ENCODE measurements around the gene ZNF324. TPM values are rescaled to one million over a fixed set of nuclear protein-coding genes. Genes with fewer than 3 reads are reported as not detected.

ZNF324 gene
- total and polyA plus RNA-seq, 2 of the 13 experiments (the other 11 are each of a cell fraction or from before 2014, with no cell fraction given) = 1.1 to 4.7 TPM

DNA sequence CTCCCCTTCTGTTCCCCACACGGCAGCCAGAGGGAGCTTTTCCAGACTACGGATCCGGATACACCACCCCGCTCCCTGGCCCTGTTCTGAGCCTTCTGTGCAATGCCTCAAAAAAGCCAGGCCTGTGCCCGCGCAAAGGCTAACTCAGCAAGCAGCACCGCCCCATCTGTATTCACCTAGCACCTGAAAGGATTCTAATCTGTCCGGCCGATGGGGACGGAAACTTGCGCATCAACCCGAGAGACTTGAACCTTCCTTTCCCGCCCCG is 52.1 kb downstream of the ZNF324 start (continued):
- TF ChIP-seq, protein P1, sequence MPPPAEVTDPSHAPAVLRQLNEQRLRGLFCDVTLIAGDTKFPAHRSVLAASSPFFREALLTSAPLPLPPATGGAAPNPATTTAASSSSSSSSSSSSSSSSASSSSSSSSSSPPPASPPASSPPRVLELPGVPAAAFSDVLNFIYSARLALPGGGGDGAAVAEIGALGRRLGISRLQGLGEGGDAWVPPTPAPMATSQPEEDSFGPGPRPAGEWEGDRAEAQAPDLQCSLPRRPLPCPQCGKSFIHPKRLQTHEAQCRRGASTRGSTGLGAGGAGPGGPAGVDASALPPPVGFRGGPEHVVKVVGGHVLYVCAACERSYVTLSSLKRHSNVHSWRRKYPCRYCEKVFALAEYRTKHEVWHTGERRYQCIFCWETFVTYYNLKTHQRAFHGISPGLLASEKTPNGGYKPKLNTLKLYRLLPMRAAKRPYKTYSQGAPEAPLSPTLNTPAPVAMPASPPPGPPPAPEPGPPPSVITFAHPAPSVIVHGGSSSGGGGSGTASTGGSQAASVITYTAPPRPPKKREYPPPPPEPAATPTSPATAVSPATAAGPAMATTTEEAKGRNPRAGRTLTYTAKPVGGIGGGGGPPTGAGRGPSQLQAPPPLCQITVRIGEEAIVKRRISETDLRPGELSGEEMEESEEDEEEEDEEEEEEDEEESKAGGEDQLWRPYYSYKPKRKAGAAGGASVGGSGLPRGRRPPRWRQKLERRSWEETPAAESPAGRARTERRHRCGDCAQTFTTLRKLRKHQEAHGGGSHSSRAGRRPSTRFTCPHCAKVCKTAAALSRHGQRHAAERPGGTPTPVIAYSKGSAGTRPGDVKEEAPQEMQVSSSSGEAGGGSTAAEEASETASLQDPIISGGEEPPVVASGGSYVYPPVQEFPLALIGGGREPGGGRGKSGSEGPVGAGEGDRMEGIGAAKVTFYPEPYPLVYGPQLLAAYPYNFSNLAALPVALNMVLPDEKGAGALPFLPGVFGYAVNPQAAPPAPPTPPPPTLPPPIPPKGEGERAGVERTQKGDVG (CRISPR knock-in tag; IDR thresholded peaks at IDR 0.05; ENCODE audit: borderline replicate concordance) = no peak
- TF ChIP-seq, protein P2, sequence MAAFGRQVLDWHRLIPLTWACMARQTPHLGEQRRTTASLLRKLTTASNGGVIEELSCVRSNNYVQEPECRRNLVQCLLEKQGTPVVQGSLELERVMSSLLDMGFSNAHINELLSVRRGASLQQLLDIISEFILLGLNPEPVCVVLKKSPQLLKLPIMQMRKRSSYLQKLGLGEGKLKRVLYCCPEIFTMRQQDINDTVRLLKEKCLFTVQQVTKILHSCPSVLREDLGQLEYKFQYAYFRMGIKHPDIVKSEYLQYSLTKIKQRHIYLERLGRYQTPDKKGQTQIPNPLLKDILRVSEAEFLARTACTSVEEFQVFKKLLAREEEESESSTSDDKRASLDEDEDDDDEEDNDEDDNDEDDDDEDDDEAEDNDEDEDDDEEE (CRISPR knock-in tag; IDR thresholded peaks at IDR 0.05) = no peak
- no peak for TF ChIP-seq TOPORS (CRISPR knock-in tag; IDR thresholded peaks at IDR 0.05)
- 0 out of 2 replicates have a peak, but pooled peaks have one; percentile 13 for TF ChIP-seq ZNF296 (CRISPR knock-in tag; conservative IDR thresholded peaks at IDR 0.05)
- TF ChIP-seq ESRRA (CRISPR knock-in tag; IDR thresholded peaks at IDR 0.05; ENCODE audit: low read depth) = no peak
- no peak for TF ChIP-seq TBL1XR1 (IDR thresholded peaks at IDR 0.05; ENCODE audit: borderline replicate concordance, low read length, partially characterized antibody)
- TF ChIP-seq, protein P3, sequence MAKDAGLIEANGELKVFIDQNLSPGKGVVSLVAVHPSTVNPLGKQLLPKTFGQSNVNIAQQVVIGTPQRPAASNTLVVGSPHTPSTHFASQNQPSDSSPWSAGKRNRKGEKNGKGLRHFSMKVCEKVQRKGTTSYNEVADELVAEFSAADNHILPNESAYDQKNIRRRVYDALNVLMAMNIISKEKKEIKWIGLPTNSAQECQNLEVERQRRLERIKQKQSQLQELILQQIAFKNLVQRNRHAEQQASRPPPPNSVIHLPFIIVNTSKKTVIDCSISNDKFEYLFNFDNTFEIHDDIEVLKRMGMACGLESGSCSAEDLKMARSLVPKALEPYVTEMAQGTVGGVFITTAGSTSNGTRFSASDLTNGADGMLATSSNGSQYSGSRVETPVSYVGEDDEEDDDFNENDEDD (CRISPR knock-in tag; IDR thresholded peaks at IDR 0.05; ENCODE audit: borderline replicate concordance) = peak; percentile 52; the same call in 1 of the 2 replicates
- 0 out of 2 replicates have a peak, but pooled peaks have one; percentile 15 for TF ChIP-seq POLR2G (IDR thresholded peaks at IDR 0.05; ENCODE audit: low read depth, low read length)
- TF ChIP-seq, protein P4, sequence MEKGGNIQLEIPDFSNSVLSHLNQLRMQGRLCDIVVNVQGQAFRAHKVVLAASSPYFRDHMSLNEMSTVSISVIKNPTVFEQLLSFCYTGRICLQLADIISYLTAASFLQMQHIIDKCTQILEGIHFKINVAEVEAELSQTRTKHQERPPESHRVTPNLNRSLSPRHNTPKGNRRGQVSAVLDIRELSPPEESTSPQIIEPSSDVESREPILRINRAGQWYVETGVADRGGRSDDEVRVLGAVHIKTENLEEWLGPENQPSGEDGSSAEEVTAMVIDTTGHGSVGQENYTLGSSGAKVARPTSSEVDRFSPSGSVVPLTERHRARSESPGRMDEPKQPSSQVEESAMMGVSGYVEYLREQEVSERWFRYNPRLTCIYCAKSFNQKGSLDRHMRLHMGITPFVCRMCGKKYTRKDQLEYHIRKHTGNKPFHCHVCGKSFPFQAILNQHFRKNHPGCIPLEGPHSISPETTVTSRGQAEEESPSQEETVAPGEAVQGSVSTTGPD (CRISPR knock-in tag; IDR thresholded peaks at IDR 0.05) = no peak
- TF ChIP-seq KAT7 (CRISPR knock-in tag; IDR thresholded peaks at IDR 0.05; ENCODE audit: borderline replicate concordance) = no peak; the same call in 1 of the 2 replicates
- TF ChIP-seq, protein P5, sequence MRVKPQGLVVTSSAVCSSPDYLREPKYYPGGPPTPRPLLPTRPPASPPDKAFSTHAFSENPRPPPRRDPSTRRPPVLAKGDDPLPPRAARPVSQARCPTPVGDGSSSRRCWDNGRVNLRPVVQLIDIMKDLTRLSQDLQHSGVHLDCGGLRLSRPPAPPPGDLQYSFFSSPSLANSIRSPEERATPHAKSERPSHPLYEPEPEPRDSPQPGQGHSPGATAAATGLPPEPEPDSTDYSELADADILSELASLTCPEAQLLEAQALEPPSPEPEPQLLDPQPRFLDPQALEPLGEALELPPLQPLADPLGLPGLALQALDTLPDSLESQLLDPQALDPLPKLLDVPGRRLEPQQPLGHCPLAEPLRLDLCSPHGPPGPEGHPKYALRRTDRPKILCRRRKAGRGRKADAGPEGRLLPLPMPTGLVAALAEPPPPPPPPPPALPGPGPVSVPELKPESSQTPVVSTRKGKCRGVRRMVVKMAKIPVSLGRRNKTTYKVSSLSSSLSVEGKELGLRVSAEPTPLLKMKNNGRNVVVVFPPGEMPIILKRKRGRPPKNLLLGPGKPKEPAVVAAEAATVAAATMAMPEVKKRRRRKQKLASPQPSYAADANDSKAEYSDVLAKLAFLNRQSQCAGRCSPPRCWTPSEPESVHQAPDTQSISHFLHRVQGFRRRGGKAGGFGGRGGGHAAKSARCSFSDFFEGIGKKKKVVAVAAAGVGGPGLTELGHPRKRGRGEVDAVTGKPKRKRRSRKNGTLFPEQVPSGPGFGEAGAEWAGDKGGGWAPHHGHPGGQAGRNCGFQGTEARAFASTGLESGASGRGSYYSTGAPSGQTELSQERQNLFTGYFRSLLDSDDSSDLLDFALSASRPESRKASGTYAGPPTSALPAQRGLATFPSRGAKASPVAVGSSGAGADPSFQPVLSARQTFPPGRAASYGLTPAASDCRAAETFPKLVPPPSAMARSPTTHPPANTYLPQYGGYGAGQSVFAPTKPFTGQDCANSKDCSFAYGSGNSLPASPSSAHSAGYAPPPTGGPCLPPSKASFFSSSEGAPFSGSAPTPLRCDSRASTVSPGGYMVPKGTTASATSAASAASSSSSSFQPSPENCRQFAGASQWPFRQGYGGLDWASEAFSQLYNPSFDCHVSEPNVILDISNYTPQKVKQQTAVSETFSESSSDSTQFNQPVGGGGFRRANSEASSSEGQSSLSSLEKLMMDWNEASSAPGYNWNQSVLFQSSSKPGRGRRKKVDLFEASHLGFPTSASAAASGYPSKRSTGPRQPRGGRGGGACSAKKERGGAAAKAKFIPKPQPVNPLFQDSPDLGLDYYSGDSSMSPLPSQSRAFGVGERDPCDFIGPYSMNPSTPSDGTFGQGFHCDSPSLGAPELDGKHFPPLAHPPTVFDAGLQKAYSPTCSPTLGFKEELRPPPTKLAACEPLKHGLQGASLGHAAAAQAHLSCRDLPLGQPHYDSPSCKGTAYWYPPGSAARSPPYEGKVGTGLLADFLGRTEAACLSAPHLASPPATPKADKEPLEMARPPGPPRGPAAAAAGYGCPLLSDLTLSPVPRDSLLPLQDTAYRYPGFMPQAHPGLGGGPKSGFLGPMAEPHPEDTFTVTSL (CRISPR knock-in tag; IDR thresholded peaks at IDR 0.05; ENCODE audit: borderline replicate concordance) = no peak
- no peak for TF ChIP-seq RXRB (CRISPR knock-in tag; IDR thresholded peaks at IDR 0.05; ENCODE audit: borderline replicate concordance)
- no peak for TF ChIP-seq ZNF274 (CRISPR knock-in tag; IDR thresholded peaks at IDR 0.05)
- TF ChIP-seq, protein P6, sequence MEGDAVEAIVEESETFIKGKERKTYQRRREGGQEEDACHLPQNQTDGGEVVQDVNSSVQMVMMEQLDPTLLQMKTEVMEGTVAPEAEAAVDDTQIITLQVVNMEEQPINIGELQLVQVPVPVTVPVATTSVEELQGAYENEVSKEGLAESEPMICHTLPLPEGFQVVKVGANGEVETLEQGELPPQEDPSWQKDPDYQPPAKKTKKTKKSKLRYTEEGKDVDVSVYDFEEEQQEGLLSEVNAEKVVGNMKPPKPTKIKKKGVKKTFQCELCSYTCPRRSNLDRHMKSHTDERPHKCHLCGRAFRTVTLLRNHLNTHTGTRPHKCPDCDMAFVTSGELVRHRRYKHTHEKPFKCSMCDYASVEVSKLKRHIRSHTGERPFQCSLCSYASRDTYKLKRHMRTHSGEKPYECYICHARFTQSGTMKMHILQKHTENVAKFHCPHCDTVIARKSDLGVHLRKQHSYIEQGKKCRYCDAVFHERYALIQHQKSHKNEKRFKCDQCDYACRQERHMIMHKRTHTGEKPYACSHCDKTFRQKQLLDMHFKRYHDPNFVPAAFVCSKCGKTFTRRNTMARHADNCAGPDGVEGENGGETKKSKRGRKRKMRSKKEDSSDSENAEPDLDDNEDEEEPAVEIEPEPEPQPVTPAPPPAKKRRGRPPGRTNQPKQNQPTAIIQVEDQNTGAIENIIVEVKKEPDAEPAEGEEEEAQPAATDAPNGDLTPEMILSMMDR (CRISPR knock-in tag; IDR thresholded peaks at IDR 0.05) = peak; percentile 74
- no peak for TF ChIP-seq ZNF747 (CRISPR knock-in tag; IDR thresholded peaks at IDR 0.05; ENCODE audit: borderline replicate concordance)
